Endometrium (tissue), 2 donors: Measurements from ENCODE around the gene TM2D3.

Source experiments
- FAIRE-seq: peaks from 2 replicates; lab custom pipeline; 2012; peaks lifted over from hg19 to GRCh38; lab: Jason Lieb, UNC
- donor health status: control.
- donor health status: control.

TM2D3 gene

GRCh38 chr15:101604124-101604874, 47.9 kb downstream of the TM2D3 start:
- no peak for FAIRE-seq

GRCh38 chr15:101602801-101603200, 49.4 kb downstream of the TM2D3 start:
- no peak for FAIRE-seq

- FAIRE-seq: no peak
Observed at GRCh38 chr15:101600035-101600434, 52.1 kb downstream of the TM2D3 start.

- FAIRE-seq: no peak
Observed at GRCh38 chr15:101599091-101599490, 53.1 kb downstream of the TM2D3 start.

- no peak for FAIRE-seq
Observed at GRCh38 chr15:101597360-101597928, 54.7 kb downstream of the TM2D3 start.

GRCh38 chr15:101596633-101597032, 55.5 kb downstream of the TM2D3 start:
- no peak for FAIRE-seq
